DOHH2 (cell line): ENCODE results near the gene BTBD17.

Experiments used
- H3F3A ChIP-seq: fragments of 200-600 bp; sonication (generic), shearing (Covaris generic); 2 replicates; pipeline ENCODE4 v1.6.0; 2016; ENCODE audit warnings: antibody characterized with exemption, mild to moderate bottlenecking; ENCODE audit not compliant: control insufficient read depth, insufficient read depth
- H3K27ac ChIP-seq: fragments of 200-600 bp; sonication (generic); 2 replicates; pipeline ENCODE4 v1.5.1; 2014; ENCODE audit warnings: low read depth, mild to moderate bottlenecking, low read length, moderate library complexity
- H3K27me3 ChIP-seq: fragments of 200-600 bp; sonication (generic); 2 replicates; pipeline ENCODE4 v1.6.1; 2014; ENCODE audit warnings: mild to moderate bottlenecking, low read length, mixed read lengths; ENCODE audit not compliant: control insufficient read depth
- H3K36me3 ChIP-seq: fragments of 200-600 bp; sonication (generic); 2 replicates; pipeline ENCODE4 v1.6.1; 2014; ENCODE audit warnings: mild to moderate bottlenecking, low read length, moderate library complexity, mixed read lengths; ENCODE audit not compliant: control insufficient read depth
- H3K4me1 ChIP-seq: fragments of 200-600 bp; sonication (generic); 2 replicates; pipeline ENCODE4 v1.6.1; 2014; ENCODE audit warnings: mild to moderate bottlenecking, low read length, mixed read lengths; ENCODE audit not compliant: control insufficient read depth
- H3K4me2 ChIP-seq: fragments of 200-600 bp; sonication (generic); 2 replicates; pipeline ENCODE4 v1.6.0; 2014; ENCODE audit warnings: mild to moderate bottlenecking, low read length, moderate library complexity
- H3K4me3 ChIP-seq: fragments of 200-600 bp; sonication (generic); 2 replicates; pipeline ENCODE4 v1.5.1; 2014; ENCODE audit warnings: mild to moderate bottlenecking, low read length, mixed read lengths
- H3K79me2 ChIP-seq: fragments of 200-600 bp; sonication (generic); 2 replicates; pipeline ENCODE4 v1.6.1; 2014; ENCODE audit warnings: mild to moderate bottlenecking, low read length, mixed read lengths; ENCODE audit not compliant: control insufficient read depth
- H3K9me2 ChIP-seq: fragments of 200-600 bp; sonication (generic); replicated peaks from 2 replicates; pipeline ENCODE4 v1.6.1; 2014; ENCODE audit warnings: mild to moderate bottlenecking, low read length, mixed read lengths; ENCODE audit not compliant: control insufficient read depth
- H3K9me3 ChIP-seq: fragments of 200-600 bp; sonication (generic); 2 replicates; pipeline ENCODE4 v1.6.1; 2014; ENCODE audit warnings: antibody characterized with exemption, low read length, mixed read lengths; ENCODE audit not compliant: control insufficient read depth, insufficient read depth
- H4K20me1 ChIP-seq: fragments of 200-600 bp; sonication (generic); 2 replicates; pipeline ENCODE4 v1.6.0; 2014; ENCODE audit warnings: low read depth, mild to moderate bottlenecking, antibody characterized with exemption, low read length, moderate library complexity; ENCODE audit not compliant: control insufficient read depth, insufficient read depth
- EZH2phosphoT487 ChIP-seq: fragments of 200-600 bp; sonication (generic); IDR thresholded peaks from 2 replicates; pipeline ENCODE4 v1.6.1; 2017; ENCODE audit warnings: borderline replicate concordance, mild to moderate bottlenecking, antibody characterized with exemption, low read length, moderate library complexity, mixed read lengths
- TF ChIP-seq, protein P1 (sequence below): fragments of 200-600 bp; sonication (generic); IDR thresholded peaks from one replicate; pipeline ENCODE4 v1.5.1; 2014; ENCODE audit warnings: antibody characterized with exemption, mild to moderate bottlenecking, low read depth, low read length; ENCODE audit not compliant: poor library complexity, severe bottlenecking

Gene BTBD17

DNA sequence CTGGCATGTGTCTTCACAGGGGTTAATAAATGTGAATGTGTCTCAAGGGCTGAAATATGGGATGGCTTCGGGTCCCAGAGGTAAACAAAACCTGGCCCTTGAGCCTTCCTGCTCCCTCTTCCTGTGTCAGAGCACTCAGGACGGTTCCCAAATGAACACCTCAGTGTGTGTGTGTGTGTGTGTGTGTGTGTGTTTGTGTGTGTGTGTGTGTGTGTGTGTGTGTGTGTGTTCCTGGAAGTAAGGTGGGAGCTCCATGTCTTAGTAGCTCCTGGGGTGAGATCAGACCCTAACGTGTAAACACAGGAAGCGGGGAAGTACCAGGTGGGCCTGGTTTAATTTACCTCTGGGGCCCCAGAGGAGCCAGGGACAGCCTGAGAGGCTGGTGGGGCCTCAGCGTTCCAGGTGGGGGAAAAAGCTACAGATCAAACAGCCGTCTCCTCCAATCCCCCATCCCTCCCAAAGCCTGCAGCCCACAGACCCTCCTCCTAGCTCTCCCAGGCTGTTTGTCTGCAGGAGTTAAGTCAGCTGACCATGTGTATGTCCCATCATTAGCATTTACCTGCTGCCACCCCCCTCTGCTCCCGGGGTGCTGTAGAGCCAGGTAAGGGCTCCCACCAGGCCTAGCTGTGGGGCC, 29.5 kb downstream of the BTBD17 start:
- H3K36me3 ChIP-seq = no peaks in the 10 kb centered on the region
- H3K4me3 ChIP-seq = no peak overlapping the region
- H3K27ac ChIP-seq = no peak overlapping the region
- H3F3A ChIP-seq = no peaks in the 10 kb centered on the region
- TF ChIP-seq EZH2phosphoT487 = no peak
- TF ChIP-seq, protein P1, sequence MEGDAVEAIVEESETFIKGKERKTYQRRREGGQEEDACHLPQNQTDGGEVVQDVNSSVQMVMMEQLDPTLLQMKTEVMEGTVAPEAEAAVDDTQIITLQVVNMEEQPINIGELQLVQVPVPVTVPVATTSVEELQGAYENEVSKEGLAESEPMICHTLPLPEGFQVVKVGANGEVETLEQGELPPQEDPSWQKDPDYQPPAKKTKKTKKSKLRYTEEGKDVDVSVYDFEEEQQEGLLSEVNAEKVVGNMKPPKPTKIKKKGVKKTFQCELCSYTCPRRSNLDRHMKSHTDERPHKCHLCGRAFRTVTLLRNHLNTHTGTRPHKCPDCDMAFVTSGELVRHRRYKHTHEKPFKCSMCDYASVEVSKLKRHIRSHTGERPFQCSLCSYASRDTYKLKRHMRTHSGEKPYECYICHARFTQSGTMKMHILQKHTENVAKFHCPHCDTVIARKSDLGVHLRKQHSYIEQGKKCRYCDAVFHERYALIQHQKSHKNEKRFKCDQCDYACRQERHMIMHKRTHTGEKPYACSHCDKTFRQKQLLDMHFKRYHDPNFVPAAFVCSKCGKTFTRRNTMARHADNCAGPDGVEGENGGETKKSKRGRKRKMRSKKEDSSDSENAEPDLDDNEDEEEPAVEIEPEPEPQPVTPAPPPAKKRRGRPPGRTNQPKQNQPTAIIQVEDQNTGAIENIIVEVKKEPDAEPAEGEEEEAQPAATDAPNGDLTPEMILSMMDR = no peak
- no peaks in the 10 kb centered on the region for H4K20me1 ChIP-seq
- H3K27me3 ChIP-seq = no peaks in the 10 kb centered on the region
- no peaks in the 10 kb centered on the region for H3K9me3 ChIP-seq
- H3K79me2 ChIP-seq = no peaks in the 10 kb centered on the region
- H3K4me1 ChIP-seq = no peaks in the 10 kb centered on the region
- no peak overlapping the region for H3K4me2 ChIP-seq
- no peaks in the 10 kb centered on the region for H3K9me2 ChIP-seq

DNA sequence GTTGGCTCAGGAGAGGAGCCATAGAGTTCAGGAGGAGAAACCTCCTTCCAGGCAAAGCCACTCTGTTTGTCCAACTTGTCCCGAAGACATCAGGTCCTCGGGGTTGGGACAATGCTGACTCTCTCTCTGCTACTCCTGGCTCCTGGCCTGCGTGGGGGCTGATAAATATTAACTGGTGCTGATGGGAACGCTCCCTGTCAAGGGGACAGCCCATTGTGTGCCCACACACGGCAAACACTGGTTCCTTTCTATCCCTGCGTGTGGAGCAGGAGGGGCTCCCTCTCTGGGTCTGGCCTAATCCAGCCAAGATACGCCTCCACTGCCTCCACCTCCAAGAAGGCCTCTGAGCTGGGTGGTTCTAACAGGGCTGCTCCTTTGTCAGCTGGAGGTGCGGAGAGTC, 31.2 kb downstream of the BTBD17 start:
- Histone ChIP-seq H3K4me1 (no peaks in the 10 kb centered on the region), H3K27ac (no peak overlapping the region), H3K4me2 (no peak overlapping the region), H3K36me3 (no peaks in the 10 kb centered on the region), H3K9me2 (no peaks in the 10 kb centered on the region), H3K4me3 (no peak overlapping the region), H3K9me3 (no peaks in the 10 kb centered on the region), H3K79me2 (no peaks in the 10 kb centered on the region), H3K27me3 (no peaks in the 10 kb centered on the region), H3F3A (no peaks in the 10 kb centered on the region), H4K20me1 (no peaks in the 10 kb centered on the region)
- TF ChIP-seq EZH2phosphoT487 = no peak
- TF ChIP-seq, protein P1 = no peak

DNA sequence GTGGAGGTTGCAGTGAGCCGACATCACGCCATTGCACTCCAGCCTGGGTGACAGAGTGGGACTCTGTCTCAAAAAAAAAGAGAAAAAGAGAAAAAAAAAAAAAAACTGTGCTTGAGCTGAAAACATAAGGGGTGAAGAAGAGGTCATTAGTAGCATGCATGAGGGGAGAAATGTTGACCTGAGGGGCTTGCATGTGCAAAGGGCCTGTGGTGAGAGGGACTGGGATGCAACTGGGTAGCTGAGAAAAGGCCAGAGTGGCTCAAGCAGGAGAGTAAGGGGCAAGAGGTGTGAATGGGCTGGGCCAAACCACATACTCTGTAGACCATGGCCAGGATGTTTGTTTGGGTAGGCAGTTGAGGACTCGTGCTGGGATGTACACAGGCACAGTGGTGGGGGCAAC, 32.3 kb downstream of the BTBD17 start:
- Histone ChIP-seq H3K27ac (no peak overlapping the region), H3K79me2 (no peaks in the 10 kb centered on the region), H3K4me1 (no peaks in the 10 kb centered on the region), H3K9me2 (no peaks in the 10 kb centered on the region), H3K4me2 (no peak overlapping the region), H3K9me3 (no peaks in the 10 kb centered on the region), H3K27me3 (no peaks in the 10 kb centered on the region), H3K36me3 (no peaks in the 10 kb centered on the region), H3F3A (no peaks in the 10 kb centered on the region), H3K4me3 (no peak overlapping the region), H4K20me1 (no peaks in the 10 kb centered on the region)
- TF ChIP-seq, protein P1 = no peak
- TF ChIP-seq EZH2phosphoT487 = no peak
